Neural progenitor cell (in vitro differentiated cells): ENCODE measurements around the gene SPRED1. TPM values are rescaled to one million over a fixed set of nuclear protein-coding genes. Genes with fewer than 3 reads are reported as not detected.

Experiments
- DNase-seq: peaks from one replicate; pipeline ENCODE4 v3.0.0-alpha.2; 2016; ENCODE audit warnings: low spot score
- H2AFZ ChIP-seq: fragments of 200-600 bp; sonication (generic); replicated peaks from 2 replicates; pipeline ENCODE4 v1.6.1; 2016; ENCODE audit warnings: antibody characterized with exemption
- H3F3A ChIP-seq: fragments of 200-600 bp; sonication (generic); 2 replicates; pipeline ENCODE4 v1.6.1; 2016; ENCODE audit warnings: antibody characterized with exemption, low read depth
- H3K27ac ChIP-seq: fragments of 200-600 bp; sonication (generic); 2 replicates; pipeline ENCODE4 v1.5.1; 2016; ENCODE audit warnings: mild to moderate bottlenecking
- H3K27me3 ChIP-seq: fragments of 200-600 bp; sonication (generic); 2 replicates; pipeline ENCODE4 v1.6.1; 2016; ENCODE audit warnings: mild to moderate bottlenecking, moderate library complexity
- H3K36me3 ChIP-seq: fragments of 200-600 bp; sonication (generic); 2 replicates; pipeline ENCODE4 v1.5.1; 2016
- H3K4me1 ChIP-seq: fragments of 200-600 bp; sonication (generic); 2 replicates; pipeline ENCODE4 v1.6.1; 2016; ENCODE audit warnings: mixed run types
- H3K4me2 ChIP-seq: fragments of 200-600 bp; sonication (generic); 2 replicates; pipeline ENCODE4 v1.6.1; 2016
- H3K4me3 ChIP-seq: fragments of 200-600 bp; sonication (generic); 2 replicates; pipeline ENCODE4 v1.5.1; 2016
- H3K79me2 ChIP-seq: fragments of 200-600 bp; sonication (generic); 2 replicates; pipeline ENCODE4 v1.6.1; 2016; ENCODE audit warnings: low read depth
- H3K9ac ChIP-seq: fragments of 200-600 bp; sonication (generic); 2 replicates; pipeline ENCODE4 v1.6.1; 2016
- H3K9me3 ChIP-seq: fragments of 200-600 bp; sonication (generic); 2 replicates; pipeline ENCODE4 v1.5.1; 2016; ENCODE audit warnings: low read depth
- H4K20me1 ChIP-seq: fragments of 200-600 bp; sonication (generic); 2 replicates; pipeline ENCODE4 v1.6.1; 2016; ENCODE audit warnings: low read depth
- H3K27ac Mint-ChIP-seq: 3 replicates; pipeline ENCODE4 v1.8.0; 2021; ENCODE audit warnings: mixed read lengths
- H3K27me3 Mint-ChIP-seq: 2 replicates; pipeline ENCODE4 v1.8.0; 2022; ENCODE audit warnings: low read depth, mild to moderate bottlenecking, inconsistent platforms, moderate library complexity, mixed read lengths; ENCODE audit not compliant: insufficient read depth
- H3K36me3 Mint-ChIP-seq: 3 replicates; pipeline ENCODE4 v1.8.0; 2021; ENCODE audit warnings: mixed read lengths
- H3K4me1 Mint-ChIP-seq: 3 replicates; pipeline ENCODE4 v1.8.0; 2021; ENCODE audit warnings: mixed read lengths
- H3K4me3 Mint-ChIP-seq: 3 replicates; pipeline ENCODE4 v1.8.0; 2021; ENCODE audit warnings: mild to moderate bottlenecking, moderate library complexity, mixed read lengths
- H3K9me3 Mint-ChIP-seq: 3 replicates; pipeline ENCODE4 v1.8.0; 2020; ENCODE audit warnings: mixed read lengths
- EZH2 ChIP-seq: fragments of 200-600 bp; sonication (generic); IDR thresholded peaks from 2 replicates; pipeline ENCODE4 v1.6.1; 2017; ENCODE audit warnings: antibody characterized with exemption, mild to moderate bottlenecking, moderate library complexity
- EZH2phosphoT487 ChIP-seq: fragments of 200-600 bp; sonication (generic); IDR thresholded peaks from 2 replicates; pipeline ENCODE4 v1.6.1; 2017; ENCODE audit warnings: antibody characterized with exemption
- total RNA-seq: library from RNA; depleted of rRNA; stranded (reverse); fragments of >200 nt; gene quantifications from 2 replicates; pipeline ENCODE4 v1.2.3, GENCODE V29; 2015; ENCODE audit warnings: low replicate concordance
- TF ChIP-seq, protein P1 (sequence below): fragments of 200-600 bp; sonication (generic); IDR thresholded peaks from 2 replicates; pipeline ENCODE4 v1.5.1; 2017; ENCODE audit warnings: antibody characterized with exemption, mild to moderate bottlenecking

The SPRED1 gene
- total RNA-seq, 1 donor from 2014 or later: 49.3 TPM

DNA sequence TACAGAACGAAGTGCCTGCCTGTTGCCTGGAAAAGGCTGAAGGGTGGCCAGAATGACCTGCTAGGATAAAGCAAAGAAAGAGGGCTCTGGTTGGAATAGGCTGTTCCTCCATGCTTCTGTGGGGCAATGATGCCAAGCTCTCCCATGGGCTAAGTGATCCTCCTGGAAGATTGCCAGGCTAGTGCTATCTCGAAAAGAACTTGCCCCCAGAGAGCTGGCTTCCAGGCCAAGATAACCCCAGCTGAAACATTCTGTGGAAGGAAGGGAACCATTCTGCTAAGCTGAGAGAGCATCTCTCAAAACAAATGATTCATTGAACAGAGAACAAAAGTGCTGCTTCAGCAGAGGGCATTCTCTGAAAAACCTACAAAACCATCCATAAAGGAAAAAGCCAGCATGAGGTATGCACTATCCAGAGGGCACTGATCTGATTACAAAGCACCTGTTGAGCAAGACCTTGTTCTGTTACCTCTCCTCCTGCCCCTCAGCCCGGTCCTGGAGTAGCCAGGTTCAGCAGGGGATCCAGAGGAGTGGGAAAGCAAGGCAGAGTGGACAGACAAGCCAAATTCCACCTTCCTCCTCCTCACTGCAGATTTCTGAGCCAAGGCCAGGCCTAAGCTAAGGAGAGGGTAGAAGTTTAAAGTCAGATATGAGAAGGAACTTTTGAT, 31.9 kb upstream of the SPRED1 start:
- Mint-ChIP-seq H3K36me3 (no peaks in the 10 kb centered on the region), H3K9me3 (no peaks in the 10 kb centered on the region), H3K4me3 (no peak overlapping the region), H3K27ac (peak overlapping the region; percentile 76), H3K4me1 (peaks cover 10% of the 10 kb centered on the region), H3K27me3 (peaks cover 2% of the 10 kb centered on the region)
- no peak overlapping the region for H3K27ac ChIP-seq
- H4K20me1 ChIP-seq: no peaks in the 10 kb centered on the region
- no peak overlapping the region for H3K4me3 ChIP-seq
- no peak overlapping the region for H3K4me2 ChIP-seq
- H3K36me3 ChIP-seq: no peaks in the 10 kb centered on the region
- H3K9ac ChIP-seq: no peak overlapping the region
- H3K27me3 ChIP-seq: no peaks in the 10 kb centered on the region
- H2AFZ ChIP-seq: no peak overlapping the region
- H3F3A ChIP-seq: no peaks in the 10 kb centered on the region
- TF ChIP-seq, protein P1, sequence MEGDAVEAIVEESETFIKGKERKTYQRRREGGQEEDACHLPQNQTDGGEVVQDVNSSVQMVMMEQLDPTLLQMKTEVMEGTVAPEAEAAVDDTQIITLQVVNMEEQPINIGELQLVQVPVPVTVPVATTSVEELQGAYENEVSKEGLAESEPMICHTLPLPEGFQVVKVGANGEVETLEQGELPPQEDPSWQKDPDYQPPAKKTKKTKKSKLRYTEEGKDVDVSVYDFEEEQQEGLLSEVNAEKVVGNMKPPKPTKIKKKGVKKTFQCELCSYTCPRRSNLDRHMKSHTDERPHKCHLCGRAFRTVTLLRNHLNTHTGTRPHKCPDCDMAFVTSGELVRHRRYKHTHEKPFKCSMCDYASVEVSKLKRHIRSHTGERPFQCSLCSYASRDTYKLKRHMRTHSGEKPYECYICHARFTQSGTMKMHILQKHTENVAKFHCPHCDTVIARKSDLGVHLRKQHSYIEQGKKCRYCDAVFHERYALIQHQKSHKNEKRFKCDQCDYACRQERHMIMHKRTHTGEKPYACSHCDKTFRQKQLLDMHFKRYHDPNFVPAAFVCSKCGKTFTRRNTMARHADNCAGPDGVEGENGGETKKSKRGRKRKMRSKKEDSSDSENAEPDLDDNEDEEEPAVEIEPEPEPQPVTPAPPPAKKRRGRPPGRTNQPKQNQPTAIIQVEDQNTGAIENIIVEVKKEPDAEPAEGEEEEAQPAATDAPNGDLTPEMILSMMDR: no peak
- TF ChIP-seq EZH2: no peak
- no peak for TF ChIP-seq EZH2phosphoT487
- DNase-seq: no peak
- H3K79me2 ChIP-seq: no peaks in the 10 kb centered on the region
- peaks cover 3% of the 10 kb centered on the region for H3K4me1 ChIP-seq
- no peaks in the 10 kb centered on the region for H3K9me3 ChIP-seq

DNA sequence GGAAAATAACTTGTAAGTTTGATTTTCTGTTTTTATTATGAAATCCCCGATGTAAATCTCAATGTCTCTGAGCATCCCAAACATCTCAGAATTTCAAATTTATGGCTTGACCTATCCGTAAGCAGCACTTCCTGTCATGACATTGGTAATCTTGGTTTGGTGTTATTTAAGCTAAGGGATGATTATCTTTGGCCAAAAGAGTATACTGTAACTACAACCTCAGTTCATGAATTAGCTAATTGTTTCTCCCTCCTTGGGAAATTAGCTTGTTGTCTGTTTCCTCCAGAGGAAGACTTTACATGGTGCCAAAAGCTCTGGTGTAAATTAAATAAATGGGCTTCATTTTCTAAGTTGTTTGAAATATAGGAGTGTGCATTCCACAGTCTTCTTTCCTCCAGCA, 28.1 kb upstream of the SPRED1 start:
- DNase-seq: no peak
- Histone ChIP-seq H3K27me3 (no peaks in the 10 kb centered on the region), H4K20me1 (no peaks in the 10 kb centered on the region), H3K79me2 (no peaks in the 10 kb centered on the region), H3F3A (no peaks in the 10 kb centered on the region), H3K9me3 (no peaks in the 10 kb centered on the region), H3K4me2 (no peak overlapping the region), H3K36me3 (no peaks in the 10 kb centered on the region), H3K27ac (no peak overlapping the region), H3K4me3 (no peak overlapping the region), H2AFZ (no peak overlapping the region), H3K9ac (no peak overlapping the region), H3K4me1 (no peaks in the 10 kb centered on the region)
- Mint-ChIP-seq H3K4me3 (no peak overlapping the region), H3K27ac (no peak overlapping the region), H3K9me3 (no peaks in the 10 kb centered on the region), H3K27me3 (peaks cover 2% of the 10 kb centered on the region), H3K36me3 (no peaks in the 10 kb centered on the region), H3K4me1 (peaks cover 15% of the 10 kb centered on the region)
- no peak for TF ChIP-seq EZH2phosphoT487
- TF ChIP-seq, protein P1: no peak
- no peak for TF ChIP-seq EZH2

DNA sequence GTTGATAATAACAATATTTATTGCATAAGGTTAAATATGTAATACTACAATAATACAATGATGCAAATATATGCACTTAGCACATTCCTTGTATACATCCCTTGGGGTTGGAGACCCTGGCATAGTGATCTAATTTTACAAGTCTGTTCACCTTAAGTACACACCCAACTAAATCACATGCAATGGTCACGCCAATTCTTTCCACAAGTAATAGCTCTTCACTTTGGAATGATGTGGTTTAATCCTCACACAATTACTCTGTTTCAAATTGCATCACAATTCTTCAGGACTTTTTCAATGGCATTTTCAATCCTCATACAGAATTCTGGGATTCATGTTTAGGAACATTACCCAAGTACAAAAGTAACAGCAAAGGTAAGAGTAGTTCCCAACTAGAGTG, 27.3 kb upstream of the SPRED1 start:
- Histone ChIP-seq H3K36me3 (no peaks in the 10 kb centered on the region), H4K20me1 (no peaks in the 10 kb centered on the region), H3K27me3 (no peaks in the 10 kb centered on the region), H3F3A (no peaks in the 10 kb centered on the region), H3K27ac (no peak overlapping the region), H2AFZ (no peak overlapping the region), H3K4me3 (no peak overlapping the region), H3K4me2 (no peak overlapping the region), H3K9me3 (no peaks in the 10 kb centered on the region), H3K9ac (no peak overlapping the region), H3K79me2 (no peaks in the 10 kb centered on the region), H3K4me1 (no peaks in the 10 kb centered on the region)
- Mint-ChIP-seq H3K27me3 (no peaks in the 10 kb centered on the region), H3K9me3 (no peaks in the 10 kb centered on the region), H3K27ac (no peak overlapping the region), H3K36me3 (no peaks in the 10 kb centered on the region), H3K4me3 (no peak overlapping the region), H3K4me1 (peaks cover 12% of the 10 kb centered on the region)
- TF ChIP-seq, protein P1: no peak
- TF ChIP-seq EZH2: no peak
- no peak for TF ChIP-seq EZH2phosphoT487
- no peak for DNase-seq
